Astrocyte (in vitro differentiated cells and primary cell): ENCODE data around the gene SMIM44. TPM values are rescaled to one million over a fixed set of nuclear protein-coding genes. Genes with fewer than 3 reads are reported as not detected.

ENCODE experiments used
- DNase-seq: peaks from one replicate; pipeline ENCODE4 v3.0.0-alpha.2; 2010; ENCODE audit warnings: low read depth
- FAIRE-seq: peaks from 2 replicates; lab custom pipeline; 2011; peaks lifted over from hg19 to GRCh38; lab: Jason Lieb, UNC
- H2AFZ ChIP-seq: 2 replicates; pipeline ENCODE4 v1.6.0; 2012; ENCODE audit warnings: low read depth, low read length, inconsistent platforms
- H3K27ac ChIP-seq: 2 replicates; pipeline ENCODE4 v1.5.1; 2011; ENCODE audit warnings: low read depth, low read length, inconsistent platforms
- H3K27me3 ChIP-seq: 2 replicates; pipeline ENCODE4 v1.6.0; 2011; ENCODE audit warnings: low read length, inconsistent platforms; ENCODE audit not compliant: insufficient read depth
- H3K36me3 ChIP-seq: 2 replicates; pipeline ENCODE4 v1.5.1; 2011; ENCODE audit warnings: low read length, inconsistent platforms; ENCODE audit not compliant: insufficient read depth
- H3K4me1 ChIP-seq: 2 replicates; pipeline ENCODE4 v1.5.1; 2011; ENCODE audit warnings: low read length, inconsistent platforms; ENCODE audit not compliant: insufficient read depth
- H3K4me2 ChIP-seq: 2 replicates; pipeline ENCODE4 v1.6.0; 2012; ENCODE audit warnings: low read length, inconsistent platforms
- H3K4me3 ChIP-seq: 2 replicates; pipeline ENCODE4 v1.5.1; 2011; ENCODE audit warnings: low read depth, mild to moderate bottlenecking, low read length, inconsistent platforms; ENCODE audit not compliant: insufficient read depth
- H3K79me2 ChIP-seq: 2 replicates; pipeline ENCODE4 v1.6.0; 2012; ENCODE audit warnings: mild to moderate bottlenecking, low read length, inconsistent platforms; ENCODE audit not compliant: insufficient read depth
- H3K9ac ChIP-seq: 2 replicates; pipeline ENCODE4 v1.6.0; 2012; ENCODE audit warnings: mild to moderate bottlenecking, low read length, inconsistent platforms
- H3K9me3 ChIP-seq: 2 replicates; pipeline ENCODE4 v1.5.1; 2012; ENCODE audit warnings: low read depth, mild to moderate bottlenecking, low read length, inconsistent platforms; ENCODE audit not compliant: insufficient read depth
- H4K20me1 ChIP-seq: 2 replicates; pipeline ENCODE4 v1.6.0; 2012; ENCODE audit warnings: low read length, inconsistent platforms; ENCODE audit not compliant: insufficient read depth
- H3K27ac Mint-ChIP-seq: one replicate; pipeline ENCODE4 v1.8.0; 2021; ENCODE audit warnings: mild to moderate bottlenecking, mixed read lengths; ENCODE audit not compliant: unreplicated experiment
- H3K27me3 Mint-ChIP-seq: one replicate; pipeline ENCODE4 v1.8.0; 2021; ENCODE audit warnings: low read depth, mixed read lengths; ENCODE audit not compliant: unreplicated experiment
- H3K36me3 Mint-ChIP-seq: one replicate; pipeline ENCODE4 v1.8.0; 2021; ENCODE audit warnings: low read depth, mixed read lengths; ENCODE audit not compliant: unreplicated experiment
- H3K4me1 Mint-ChIP-seq: one replicate; pipeline ENCODE4 v1.8.0; 2021; ENCODE audit warnings: low read depth, mixed read lengths; ENCODE audit not compliant: unreplicated experiment
- H3K4me3 Mint-ChIP-seq: one replicate; pipeline ENCODE4 v1.8.0; 2021; ENCODE audit warnings: mild to moderate bottlenecking, moderate library complexity, mixed read lengths; ENCODE audit not compliant: unreplicated experiment
- H3K9me3 Mint-ChIP-seq: one replicate; pipeline ENCODE4 v1.8.0; 2021; ENCODE audit warnings: mild to moderate bottlenecking, mixed read lengths; ENCODE audit not compliant: unreplicated experiment
- CTCF ChIP-seq: IDR thresholded peaks from 2 replicates; pipeline ENCODE4 v1.5.1; 2011; ENCODE audit warnings: low read depth, mild to moderate bottlenecking, inconsistent platforms, low read length, moderate library complexity; ENCODE audit not compliant: insufficient read depth
- EZH2 ChIP-seq: IDR thresholded peaks from 2 replicates; pipeline ENCODE4 v1.6.1; 2012; ENCODE audit warnings: mild to moderate bottlenecking, low read length, inconsistent platforms; ENCODE audit not compliant: insufficient read depth
- total RNA-seq: library from RNA; stranded (reverse); gene quantifications from 2 replicates; pipeline ENCODE4 v1.2.1, GENCODE V29; 2021

SMIM44 gene
- total RNA-seq, 1 donor from 2014 or later: not detected

GRCh38 chr19:3456925-3457527 lies 26.2 kb downstream of the SMIM44 start:
- H3K27me3 Mint-ChIP-seq: no peaks in the 10 kb centered on the region
- Histone ChIP-seq H3K79me2 (peaks cover 27% of the 10 kb centered on the region), H3K27ac (peak overlapping the region; percentile 95), H4K20me1 (peaks cover 9% of the 10 kb centered on the region), H3K4me2 (peak overlapping the region; percentile 83), H3K27me3 (no peaks in the 10 kb centered on the region), H3K4me1 (peaks cover 32% of the 10 kb centered on the region), H3K9ac (peak overlapping the region; percentile 91), H3K4me3 (no peak overlapping the region), H3K36me3 (peaks cover 17% of the 10 kb centered on the region), H3K9me3 (no peaks in the 10 kb centered on the region), H2AFZ (no peak overlapping the region)
- no peak for FAIRE-seq
- H3K4me1 Mint-ChIP-seq: peaks cover 6% of the 10 kb centered on the region
- peak overlapping the region; percentile 66 for H3K27ac Mint-ChIP-seq
- TF ChIP-seq CTCF (no peak), EZH2 (no peak)
- H3K4me3 Mint-ChIP-seq: no peak overlapping the region
- no peaks in the 10 kb centered on the region for H3K9me3 Mint-ChIP-seq
- peaks cover 8% of the 10 kb centered on the region for H3K36me3 Mint-ChIP-seq
- no peak for DNase-seq

GRCh38 chr19:3455960-3456601 lies 27.2 kb downstream of the SMIM44 start:
- Mint-ChIP-seq H3K4me3 (no peak overlapping the region), H3K27ac (no peak overlapping the region), H3K4me1 (peaks cover 10% of the 10 kb centered on the region), H3K36me3 (peaks cover 8% of the 10 kb centered on the region), H3K9me3 (no peaks in the 10 kb centered on the region), H3K27me3 (no peaks in the 10 kb centered on the region)
- H3K4me3 ChIP-seq: no peak overlapping the region
- peaks cover 9% of the 10 kb centered on the region for H4K20me1 ChIP-seq
- no peak for TF ChIP-seq EZH2
- TF ChIP-seq CTCF: no peak
- no peaks in the 10 kb centered on the region for H3K9me3 ChIP-seq
- H2AFZ ChIP-seq: no peak overlapping the region
- FAIRE-seq (no peak), DNase-seq (no peak)
- peaks cover 27% of the 10 kb centered on the region for H3K79me2 ChIP-seq
- no peak overlapping the region for H3K9ac ChIP-seq
- no peak overlapping the region for H3K4me2 ChIP-seq
- peaks cover 17% of the 10 kb centered on the region for H3K36me3 ChIP-seq
- H3K27ac ChIP-seq: no peak overlapping the region
- no peaks in the 10 kb centered on the region for H3K27me3 ChIP-seq
- H3K4me1 ChIP-seq: peaks cover 37% of the 10 kb centered on the region
